ENCODE data around the gene KLHL40.

KLHL40 gene

GRCh38 chr3:42658091-42658770, 27.1 kb upstream of the KLHL40 start:
- no peak for DNase-seq

- no peak for DNase-seq
Observed at GRCh38 chr3:42658771-42659390, 26.5 kb upstream of the KLHL40 start.

GRCh38 chr3:42659451-42660130, 25.7 kb upstream of the KLHL40 start:
- DNase-seq: no peak

- no peak for DNase-seq
Observed at GRCh38 chr3:42660131-42660715, 25.1 kb upstream of the KLHL40 start.

GRCh38 chr3:42660898-42661297, 24.4 kb upstream of the KLHL40 start:
- DNase-seq: no peak

- DNase-seq: no peak
Observed at GRCh38 chr3:42661593-42662022, 23.7 kb upstream of the KLHL40 start.

- DNase-seq: no peak
Observed at GRCh38 chr3:42662037-42662812, 23.1 kb upstream of the KLHL40 start.

- DNase-seq: no peak
Observed at GRCh38 chr3:42662813-42663535, 22.4 kb upstream of the KLHL40 start.

GRCh38 chr3:42663581-42664437, 21.5 kb upstream of the KLHL40 start:
- DNase-seq: no peak

GRCh38 chr3:42664438-42664803, 20.9 kb upstream of the KLHL40 start:
- DNase-seq: no peak

- no peak for DNase-seq
Observed at GRCh38 chr3:42665050-42665878, 20.1 kb upstream of the KLHL40 start.

- DNase-seq: no peak
Observed at GRCh38 chr3:42666022-42666421, 19.3 kb upstream of the KLHL40 start.

GRCh38 chr3:42666577-42666998, 18.7 kb upstream of the KLHL40 start:
- DNase-seq: no peak

GRCh38 chr3:42667096-42667522, 18.2 kb upstream of the KLHL40 start:
- no peak for DNase-seq

GRCh38 chr3:42667523-42668412, 17.6 kb upstream of the KLHL40 start:
- peak; percentile 14 for DNase-seq

GRCh38 chr3:42668413-42668760, 16.9 kb upstream of the KLHL40 start:
- DNase-seq: no peak

GRCh38 chr3:42668793-42669217, 16.5 kb upstream of the KLHL40 start:
- DNase-seq: peak; percentile 13

- no peak for DNase-seq
Observed at GRCh38 chr3:42670051-42670576, 15.2 kb upstream of the KLHL40 start.

- DNase-seq: no peak
Observed at GRCh38 chr3:42670670-42671069, 14.7 kb upstream of the KLHL40 start.
